Measurements from ENCODE around the gene L3MBTL4. TPM values are rescaled to one million over a fixed set of nuclear protein-coding genes. Genes with fewer than 3 reads are reported as not detected.

Gene L3MBTL4
- total and polyA plus RNA-seq, 10 of the 15 experiments (the other 5 are each of a cell fraction or from before 2014, with no cell fraction given): 1.3 to 8.7 (median 3.8) TPM

DNA sequence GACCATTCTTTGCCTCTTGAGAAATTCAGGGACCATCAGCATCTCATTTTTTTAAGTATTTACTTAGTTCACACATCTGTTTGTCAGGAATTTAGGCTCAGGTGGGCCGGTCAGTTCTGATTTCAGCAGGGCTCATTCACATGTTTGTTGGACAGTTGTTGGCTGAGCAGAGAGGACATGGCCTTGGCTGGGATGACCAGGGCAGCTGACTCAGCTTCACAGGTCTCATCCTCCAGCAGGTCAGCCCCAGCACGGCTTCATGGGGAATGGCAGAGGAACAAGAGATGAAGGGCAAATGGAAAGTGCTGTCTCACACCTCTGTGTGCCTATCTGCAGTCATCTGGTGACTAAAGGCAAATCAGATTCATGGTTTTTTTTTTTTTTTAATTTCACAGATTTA, 383.3 kb downstream of the L3MBTL4 start:
- TF ChIP-seq PML (IDR thresholded peaks at IDR 0.05; ENCODE audit: low read length) (no peak), CBFB (IDR thresholded peaks at IDR 0.05; ENCODE audit: low read depth) (no peak), HDGF (IDR thresholded peaks at IDR 0.05) (no peak), RBBP5 (conservative IDR thresholded peaks at IDR 0.05) (no peak), ZNF622 (IDR thresholded peaks at IDR 0.05) (no peak), MXI1 (IDR thresholded peaks at IDR 0.05; ENCODE audit: low read depth, low read length) (no peak), FOS (IDR thresholded peaks at IDR 0.05; ENCODE audit: borderline replicate concordance, extremely low read depth, insufficient read length) (no peak)
- TF ChIP-seq, protein P1, sequence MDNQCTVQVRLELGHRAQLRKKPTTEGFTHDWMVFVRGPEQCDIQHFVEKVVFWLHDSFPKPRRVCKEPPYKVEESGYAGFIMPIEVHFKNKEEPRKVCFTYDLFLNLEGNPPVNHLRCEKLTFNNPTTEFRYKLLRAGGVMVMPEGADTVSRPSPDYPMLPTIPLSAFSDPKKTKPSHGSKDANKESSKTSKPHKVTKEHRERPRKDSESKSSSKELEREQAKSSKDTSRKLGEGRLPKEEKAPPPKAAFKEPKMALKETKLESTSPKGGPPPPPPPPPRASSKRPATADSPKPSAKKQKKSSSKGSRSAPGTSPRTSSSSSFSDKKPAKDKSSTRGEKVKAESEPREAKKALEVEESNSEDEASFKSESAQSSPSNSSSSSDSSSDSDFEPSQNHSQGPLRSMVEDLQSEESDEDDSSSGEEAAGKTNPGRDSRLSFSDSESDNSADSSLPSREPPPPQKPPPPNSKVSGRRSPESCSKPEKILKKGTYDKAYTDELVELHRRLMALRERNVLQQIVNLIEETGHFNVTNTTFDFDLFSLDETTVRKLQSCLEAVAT (IDR thresholded peaks at IDR 0.05): no peak
- TF ChIP-seq, protein P2, sequence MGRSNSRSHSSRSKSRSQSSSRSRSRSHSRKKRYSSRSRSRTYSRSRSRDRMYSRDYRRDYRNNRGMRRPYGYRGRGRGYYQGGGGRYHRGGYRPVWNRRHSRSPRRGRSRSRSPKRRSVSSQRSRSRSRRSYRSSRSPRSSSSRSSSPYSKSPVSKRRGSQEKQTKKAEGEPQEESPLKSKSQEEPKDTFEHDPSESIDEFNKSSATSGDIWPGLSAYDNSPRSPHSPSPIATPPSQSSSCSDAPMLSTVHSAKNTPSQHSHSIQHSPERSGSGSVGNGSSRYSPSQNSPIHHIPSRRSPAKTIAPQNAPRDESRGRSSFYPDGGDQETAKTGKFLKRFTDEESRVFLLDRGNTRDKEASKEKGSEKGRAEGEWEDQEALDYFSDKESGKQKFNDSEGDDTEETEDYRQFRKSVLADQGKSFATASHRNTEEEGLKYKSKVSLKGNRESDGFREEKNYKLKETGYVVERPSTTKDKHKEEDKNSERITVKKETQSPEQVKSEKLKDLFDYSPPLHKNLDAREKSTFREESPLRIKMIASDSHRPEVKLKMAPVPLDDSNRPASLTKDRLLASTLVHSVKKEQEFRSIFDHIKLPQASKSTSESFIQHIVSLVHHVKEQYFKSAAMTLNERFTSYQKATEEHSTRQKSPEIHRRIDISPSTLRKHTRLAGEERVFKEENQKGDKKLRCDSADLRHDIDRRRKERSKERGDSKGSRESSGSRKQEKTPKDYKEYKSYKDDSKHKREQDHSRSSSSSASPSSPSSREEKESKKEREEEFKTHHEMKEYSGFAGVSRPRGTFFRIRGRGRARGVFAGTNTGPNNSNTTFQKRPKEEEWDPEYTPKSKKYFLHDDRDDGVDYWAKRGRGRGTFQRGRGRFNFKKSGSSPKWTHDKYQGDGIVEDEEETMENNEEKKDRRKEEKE (IDR thresholded peaks at IDR 0.05): no peak
- TF ChIP-seq, protein P3, sequence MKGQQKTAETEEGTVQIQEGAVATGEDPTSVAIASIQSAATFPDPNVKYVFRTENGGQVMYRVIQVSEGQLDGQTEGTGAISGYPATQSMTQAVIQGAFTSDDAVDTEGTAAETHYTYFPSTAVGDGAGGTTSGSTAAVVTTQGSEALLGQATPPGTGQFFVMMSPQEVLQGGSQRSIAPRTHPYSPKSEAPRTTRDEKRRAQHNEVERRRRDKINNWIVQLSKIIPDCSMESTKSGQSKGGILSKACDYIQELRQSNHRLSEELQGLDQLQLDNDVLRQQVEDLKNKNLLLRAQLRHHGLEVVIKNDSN (IDR thresholded peaks at IDR 0.05; ENCODE audit: borderline replicate concordance, extremely low read length, insufficient read depth, low read depth, low read length): no peak
- Histone ChIP-seq H3K27me3 (replicated peaks in 1 of 2; ENCODE audit: control insufficient read depth in 2 of 2, insufficient read depth in 2 of 2, low read length in 1 of 2) (no peaks in the 10 kb centered on the region), H3K9me3 (replicated peaks; ENCODE audit: control insufficient read depth, insufficient read depth, low read length) (no peaks in the 10 kb centered on the region; the same call in 1 of the 3 replicates), H3K4me1 (ENCODE audit: control insufficient read depth, insufficient read depth, low read length) (0 out of 2 replicates have a peak, but pooled peaks cover 5% of the 10 kb centered on the region), H3K79me2 (ENCODE audit: control insufficient read depth, insufficient read depth, low read length) (no peaks in the 10 kb centered on the region), H2AFZ (ENCODE audit: control insufficient read depth, low read depth, low read length) (no peak overlapping the region; the same call in 1 of the 2 replicates), H4K20me1 (ENCODE audit: control insufficient read depth, insufficient read depth) (no peaks in the 10 kb centered on the region), H3K4me2 (ENCODE audit: control insufficient read depth, insufficient read depth) (no peak overlapping the region), H3K36me3 (ENCODE audit: control insufficient read depth in 2 of 2, insufficient read depth in 2 of 2, low read length in 1 of 2) (no peaks in the 10 kb centered on the region), H3K9ac (ENCODE audit: control insufficient read depth, insufficient read depth, low read length) (no peak overlapping the region), H3K27ac (ENCODE audit: control insufficient read depth, insufficient read depth) (no peak overlapping the region), H3K4me3 (0 out of 2 replicates have a peak overlapping the region, but pooled peaks have one; percentile 10)
- ChIA-PET RAD21 (ENCODE audit: unreplicated experiment) (no interaction called here), CTCF (interaction anchor here (1.4 kb wide), 1 partner anchor 49 kb away, joined by 3 read pairs; no protein-coding TSS in a partner anchor), POLR2A (no interaction called here), SMC1A (ENCODE audit: uncharacterized antibody, unreplicated experiment) (no interaction called here)
- FAIRE-seq (no peak), ATAC-seq (no peak), DNase-seq (ENCODE audit: low read depth, low spot score) (no peak)
- 44% methylated on average over 2 of the region's 2 CpGs for WGBS (ENCODE audit: insufficient coverage, insufficient replicate concordance, low lambda C conversion rate, missing lambda C conversion rate)
- in situ Hi-C loops (cut with MboI) (no loop called here), intact Hi-C loops (cut with micrococcal nuclease; ENCODE audit: unreplicated experiment) (no loop called here)
- BruUV-seq (replicated peaks): no TSS peak
